Hypothalamus (tissue), 51 donors: Measurements from ENCODE around the gene SCGN.

Experiments
- DNase-seq, 51 donors: peaks; one replicate each; lab custom pipeline; 2025; lab: John Stamatoyannopoulos, UW

Gene SCGN

GRCh38 chr6:25685251-25685650 lies 33.2 kb downstream of the SCGN start:
- no peak for DNase-seq

DNA sequence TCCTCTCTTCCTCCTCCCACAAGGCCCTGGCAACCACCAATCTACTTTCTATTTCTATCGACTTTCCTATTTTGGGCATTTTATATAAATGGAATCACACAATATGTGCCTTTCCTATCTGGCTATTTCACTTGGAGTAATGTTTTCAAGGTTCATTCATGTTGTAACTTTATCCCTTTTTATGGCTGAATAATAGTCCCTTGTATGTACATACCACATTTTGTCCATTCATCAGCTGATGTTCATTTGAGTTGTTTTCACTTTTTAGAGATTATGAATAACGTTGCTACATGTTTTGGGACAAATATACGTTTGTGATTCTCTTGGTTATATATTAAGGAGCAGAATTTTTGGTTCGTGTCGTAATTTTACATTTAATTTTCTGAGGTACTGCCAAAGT lies 33.9 kb downstream of the SCGN start:
- no peak for DNase-seq

- DNase-seq: no peak
These were observed 34.8 kb downstream of the SCGN start for GRCh38 chr6:25686856-25687255.

- no peak for DNase-seq
These were observed 38.0 kb downstream of the SCGN start for GRCh38 chr6:25689966-25690365.

DNA sequence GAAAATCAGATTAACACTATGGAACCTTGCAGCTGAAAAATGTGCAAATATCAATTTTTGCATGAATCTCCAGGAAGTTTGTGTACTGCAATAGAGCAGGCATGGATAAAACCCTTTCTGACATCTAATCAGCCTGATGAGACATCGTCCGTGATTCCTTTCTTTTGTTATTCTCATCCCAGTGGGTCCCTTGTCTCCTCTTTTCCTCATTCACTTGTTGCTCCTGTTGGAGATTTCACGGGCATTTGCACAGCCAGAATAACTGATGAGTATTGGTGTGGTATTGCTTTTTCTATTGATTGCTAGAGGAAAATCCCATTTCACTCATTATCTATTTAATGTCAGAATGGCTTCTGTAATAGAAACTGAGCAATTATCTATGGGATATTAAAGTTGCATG lies 39.9 kb downstream of the SCGN start:
- no peak for DNase-seq

- no peak for DNase-seq
These were observed 40.5 kb downstream of the SCGN start for GRCh38 chr6:25692472-25692871.

DNA sequence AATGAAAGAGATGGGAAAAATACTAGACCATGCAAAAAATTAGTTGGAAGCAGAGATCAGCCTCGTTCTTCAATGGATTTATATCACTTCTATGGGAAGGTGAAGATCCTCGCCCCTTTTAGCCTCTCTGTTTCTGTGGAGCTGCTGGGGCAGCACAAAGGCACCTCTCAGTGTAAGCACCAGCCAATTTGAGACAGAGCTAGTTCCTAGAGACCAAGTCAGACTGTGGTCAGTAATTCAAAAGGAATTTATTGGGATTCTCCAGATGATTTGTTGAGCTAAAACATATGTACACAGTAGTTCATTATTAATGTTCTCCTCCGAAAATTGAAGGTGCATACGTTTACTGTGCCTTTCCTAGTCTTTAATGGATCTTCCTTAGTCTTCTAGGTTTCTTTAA lies 42.4 kb downstream of the SCGN start:
- DNase-seq: no peak

DNA sequence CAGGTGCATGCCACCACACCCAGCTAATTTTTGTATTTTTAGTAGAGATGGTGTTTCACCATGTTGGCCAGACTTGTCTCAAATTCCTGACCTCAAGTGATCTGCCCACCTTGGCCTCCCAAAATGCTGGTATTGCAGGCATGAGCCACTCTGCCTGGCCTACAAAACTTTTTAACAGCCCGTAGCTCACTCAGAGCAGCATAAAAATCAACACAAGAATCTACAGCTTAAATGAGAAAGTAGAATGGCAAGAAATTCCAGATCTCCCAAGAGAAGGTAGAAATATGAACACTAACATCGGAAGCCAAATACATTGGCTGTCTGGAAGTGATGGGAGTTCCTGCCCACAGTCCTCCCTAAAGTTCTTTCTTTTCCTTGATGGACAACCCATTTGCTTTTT lies 43.7 kb downstream of the SCGN start:
- no peak for DNase-seq

DNA sequence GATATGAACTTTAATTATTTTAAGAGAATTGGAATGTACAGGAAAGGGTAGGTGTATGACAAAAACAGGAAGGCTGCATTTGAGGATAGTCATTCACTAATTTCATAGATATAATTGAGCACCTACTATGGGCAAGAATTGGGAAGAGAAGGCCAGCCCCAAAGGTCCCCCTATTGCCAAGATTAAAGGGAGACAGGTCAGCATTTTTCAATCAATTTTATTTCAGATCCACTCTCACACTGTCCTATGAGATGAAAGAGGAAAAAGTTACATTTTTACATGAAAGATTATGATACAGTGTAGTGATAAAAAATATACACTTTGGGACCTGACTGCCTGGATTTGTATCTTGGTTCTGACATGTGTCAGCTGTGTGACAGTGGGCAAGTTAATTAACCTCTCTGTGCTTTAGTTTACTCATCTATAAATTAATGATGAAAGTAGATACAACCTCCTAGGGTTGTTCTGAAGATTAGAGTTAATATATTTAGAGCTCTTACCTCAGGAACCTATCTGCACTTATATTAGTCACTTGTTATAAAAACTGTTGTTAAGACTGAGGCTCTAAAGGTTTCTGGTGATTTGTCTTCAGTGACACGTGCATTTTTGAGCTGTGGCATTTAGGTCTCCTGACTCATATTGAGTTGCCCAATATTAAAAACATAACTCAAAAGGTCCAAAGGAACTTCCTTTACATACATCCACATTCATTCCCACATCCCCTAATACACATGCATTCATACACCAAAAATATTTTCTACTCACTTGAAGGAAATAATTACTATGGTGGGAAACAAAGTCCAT lies 45.7 kb downstream of the SCGN start:
- DNase-seq: no peak

GRCh38 chr6:25698631-25699030 lies 46.6 kb downstream of the SCGN start:
- DNase-seq: no peak

DNA sequence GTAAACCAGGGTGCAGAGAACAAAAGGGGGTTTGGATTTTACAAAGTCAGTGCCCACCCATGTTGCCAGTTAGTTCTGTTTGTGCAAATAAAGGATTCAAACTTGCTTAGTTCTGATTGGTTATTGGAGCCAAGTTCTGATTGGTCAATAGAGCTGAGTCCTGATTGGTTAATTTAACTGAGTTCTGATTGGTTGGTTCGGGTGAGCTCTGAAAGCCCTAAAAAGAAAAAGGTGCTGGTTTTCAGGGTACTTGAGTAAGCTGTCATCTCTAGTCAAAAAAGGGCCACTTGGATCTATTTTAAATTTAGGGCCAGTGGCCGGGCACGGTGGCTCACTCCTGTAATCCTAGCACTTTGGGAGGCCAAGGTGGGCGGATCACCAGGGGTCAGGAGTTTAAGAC lies 47.6 kb downstream of the SCGN start:
- DNase-seq: no peak

GRCh38 chr6:25700761-25701160 lies 48.7 kb downstream of the SCGN start:
- no peak for DNase-seq

- DNase-seq: no peak
These were observed 49.8 kb downstream of the SCGN start for GRCh38 chr6:25701807-25702206.

GRCh38 chr6:25703005-25703404 lies 51.0 kb downstream of the SCGN start:
- DNase-seq: no peak

DNA sequence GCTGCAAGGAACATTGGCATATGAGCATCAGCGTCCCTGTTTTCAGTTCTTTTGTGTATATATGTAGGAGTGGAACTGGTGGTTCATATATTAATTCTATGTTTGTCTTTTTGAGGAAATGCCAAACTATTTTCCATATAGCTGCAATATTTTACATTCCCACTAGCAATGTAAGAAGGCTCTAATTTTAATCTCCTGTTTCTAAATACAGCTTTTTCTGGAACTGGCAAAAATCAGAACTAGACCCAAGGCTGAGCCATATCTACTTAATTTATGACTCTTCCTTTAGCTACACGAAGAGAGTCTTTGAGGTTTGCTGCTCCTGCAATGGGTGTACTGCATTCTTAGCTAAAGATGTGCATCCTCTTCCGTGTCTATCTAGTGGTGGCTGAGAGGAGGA lies 52.0 kb downstream of the SCGN start:
- DNase-seq: no peak

DNA sequence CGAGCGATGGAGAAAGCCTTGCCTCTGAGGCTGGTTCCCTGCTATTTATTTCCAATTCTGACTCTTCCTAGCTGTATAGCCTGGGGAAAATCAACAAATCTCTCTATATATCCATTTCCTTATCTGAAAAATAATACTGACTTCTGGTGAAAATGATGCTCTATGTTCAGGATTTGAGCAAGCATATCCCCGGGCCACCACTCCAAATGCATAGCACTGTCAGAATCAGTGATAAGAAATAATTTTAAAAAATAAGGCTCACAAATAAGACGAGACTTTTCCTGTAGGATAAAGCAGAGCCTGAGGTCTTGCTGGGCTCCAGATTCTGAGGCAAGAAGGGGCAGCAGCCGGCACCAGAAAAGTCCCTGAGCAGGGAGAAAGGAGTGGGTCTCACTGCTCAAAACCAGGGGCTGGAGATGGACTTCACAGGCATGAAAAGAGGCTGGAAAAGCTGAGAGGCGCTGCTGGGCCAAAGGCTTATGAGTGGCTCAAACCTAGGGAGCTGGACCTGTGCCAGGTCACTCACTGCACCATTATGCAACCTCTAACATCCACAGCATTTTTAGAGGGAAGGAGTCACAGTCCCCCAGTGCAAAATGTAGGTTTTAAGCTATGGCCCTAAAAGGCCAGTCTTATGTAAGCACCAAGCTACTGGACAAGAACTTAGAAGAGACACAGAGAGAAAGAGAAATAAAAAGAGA lies 54.4 kb downstream of the SCGN start:
- DNase-seq: peak in 16 of 51 donors; percentile 2 to 18 (median 7)

GRCh38 chr6:25709761-25710160 lies 57.7 kb downstream of the SCGN start:
- no peak for DNase-seq

DNA sequence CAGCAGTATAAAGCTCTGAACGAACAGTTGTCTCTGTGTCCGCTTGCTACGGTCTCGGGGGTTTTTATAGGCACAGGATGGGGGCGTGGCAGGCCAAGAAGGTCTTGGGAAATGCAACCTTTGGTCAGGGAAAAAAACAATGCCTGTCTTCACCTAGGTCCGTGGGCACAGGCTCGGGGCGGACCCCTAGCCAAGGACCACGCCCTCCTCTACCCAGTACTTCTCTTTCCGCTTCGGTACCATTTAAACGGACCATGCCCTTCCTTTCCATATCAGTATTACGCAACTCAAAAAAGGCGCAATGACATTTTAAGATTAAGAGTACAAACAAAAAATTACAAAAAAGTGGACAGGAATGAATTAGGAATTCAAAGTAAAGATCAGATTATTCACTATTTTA lies 58.3 kb downstream of the SCGN start:
- DNase-seq: no peak

- no peak for DNase-seq
These were observed 61.8 kb downstream of the SCGN start for GRCh38 chr6:25713824-25714223.

DNA sequence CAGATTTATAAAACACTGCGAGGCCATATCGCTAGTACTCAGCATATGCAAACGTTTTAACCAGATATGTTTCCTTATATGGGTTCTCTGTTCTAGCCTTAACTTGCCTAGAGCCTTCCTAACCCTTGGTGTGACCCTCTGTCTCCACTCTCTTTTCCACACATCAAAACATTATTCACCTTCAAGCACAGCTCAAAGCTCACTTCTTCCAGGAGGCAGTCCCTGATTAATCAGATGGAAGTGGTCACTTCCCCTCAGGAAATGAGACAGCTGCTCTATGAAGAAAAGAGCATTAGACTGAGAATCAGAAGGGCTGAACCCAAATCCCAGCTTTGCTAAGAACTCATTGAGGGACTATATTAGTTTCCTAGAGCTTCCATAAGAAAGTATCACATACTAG lies 62.8 kb downstream of the SCGN start:
- DNase-seq: no peak

DNA sequence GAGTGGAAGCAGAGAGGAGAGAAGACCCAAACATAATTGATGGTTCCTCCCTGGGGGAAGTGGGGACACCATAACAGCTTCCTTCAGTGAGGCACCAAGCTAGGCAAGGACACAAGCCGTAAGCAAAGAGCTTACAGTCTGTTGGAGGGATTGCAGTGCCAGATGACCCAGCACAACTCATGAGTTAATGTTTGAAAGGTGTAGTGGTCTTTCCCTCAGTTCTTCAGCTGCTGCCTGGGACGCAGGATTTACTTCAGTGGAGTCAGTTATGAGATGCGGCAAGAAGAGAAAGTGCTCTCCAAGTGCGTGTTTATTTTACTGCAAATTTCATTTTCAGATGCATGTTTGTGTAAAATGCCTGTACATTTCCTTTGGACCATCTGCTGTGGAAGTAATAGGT lies 63.8 kb downstream of the SCGN start:
- DNase-seq: no peak
